Subcutaneous adipose tissue (tissue), 4 donors: ENCODE data around the gene H6PD. TPM values are rescaled to one million over a fixed set of nuclear protein-coding genes. Genes with fewer than 3 reads are reported as not detected.

ENCODE experiments used
- total RNA-seq, 4 donors: library from RNA; depleted of rRNA; stranded (reverse); fragments of >200 nt; gene quantifications; one replicate each; pipeline ENCODE4 v1.1.0, GENCODE V29; 2016
- TF ChIP-seq, protein P1 (sequence below): fragments of 450-650 bp; IDR thresholded peaks from one replicate; pipeline ENCODE4 v1.5.1; 2016; ENCODE audit warnings: low read depth, mild to moderate bottlenecking, control low read depth, antibody characterized with exemption, moderate library complexity

Gene H6PD
- total RNA-seq, 4 donors from 2014 or later = 46.7 to 105 (median 59.9) TPM

DNA sequence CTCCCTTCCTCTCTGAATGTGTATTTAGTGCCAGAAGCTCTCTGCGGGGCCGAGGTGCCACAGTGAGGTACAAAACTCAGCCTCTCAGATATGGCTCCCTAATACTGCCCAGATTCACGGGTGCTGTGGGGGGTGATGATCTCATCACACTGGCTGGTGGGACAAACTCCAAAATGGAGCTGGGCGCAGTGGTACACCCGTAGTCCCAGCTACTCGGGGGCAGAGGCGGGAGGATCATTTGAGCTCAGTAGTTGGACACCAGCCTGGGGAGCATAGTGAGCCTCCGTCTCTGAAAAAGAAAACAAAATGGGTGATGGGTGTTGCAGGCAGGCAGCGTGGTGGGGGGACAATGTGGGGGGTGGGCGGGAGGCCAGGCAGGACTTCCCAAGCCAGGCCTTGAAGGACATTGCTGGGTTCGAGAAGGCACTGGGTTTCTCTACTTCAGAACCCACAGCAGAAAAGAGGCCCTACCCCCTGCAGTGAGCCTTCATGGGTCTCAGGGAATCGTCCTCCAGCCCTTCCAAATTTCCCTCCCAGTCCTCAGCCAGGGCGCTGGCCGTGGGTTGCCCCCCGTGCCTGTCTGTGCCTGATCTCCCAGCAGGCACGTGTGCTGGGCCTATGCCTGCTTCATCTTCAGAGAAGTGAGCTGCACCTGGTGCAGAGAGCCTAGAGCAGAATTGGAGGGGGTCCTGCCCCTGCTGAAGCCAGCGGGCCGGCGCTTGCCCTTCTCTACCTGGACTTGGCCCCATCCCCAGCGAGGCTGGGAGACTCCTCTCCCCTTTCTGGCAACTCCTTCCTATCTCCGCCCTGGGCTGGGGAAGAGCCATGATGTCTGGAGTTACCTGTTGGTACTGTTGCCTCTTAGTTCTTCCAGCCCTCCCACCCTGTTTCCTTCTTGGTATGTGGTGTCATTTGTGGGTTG lies 14.0 kb downstream of the H6PD start:
- TF ChIP-seq, protein P1, sequence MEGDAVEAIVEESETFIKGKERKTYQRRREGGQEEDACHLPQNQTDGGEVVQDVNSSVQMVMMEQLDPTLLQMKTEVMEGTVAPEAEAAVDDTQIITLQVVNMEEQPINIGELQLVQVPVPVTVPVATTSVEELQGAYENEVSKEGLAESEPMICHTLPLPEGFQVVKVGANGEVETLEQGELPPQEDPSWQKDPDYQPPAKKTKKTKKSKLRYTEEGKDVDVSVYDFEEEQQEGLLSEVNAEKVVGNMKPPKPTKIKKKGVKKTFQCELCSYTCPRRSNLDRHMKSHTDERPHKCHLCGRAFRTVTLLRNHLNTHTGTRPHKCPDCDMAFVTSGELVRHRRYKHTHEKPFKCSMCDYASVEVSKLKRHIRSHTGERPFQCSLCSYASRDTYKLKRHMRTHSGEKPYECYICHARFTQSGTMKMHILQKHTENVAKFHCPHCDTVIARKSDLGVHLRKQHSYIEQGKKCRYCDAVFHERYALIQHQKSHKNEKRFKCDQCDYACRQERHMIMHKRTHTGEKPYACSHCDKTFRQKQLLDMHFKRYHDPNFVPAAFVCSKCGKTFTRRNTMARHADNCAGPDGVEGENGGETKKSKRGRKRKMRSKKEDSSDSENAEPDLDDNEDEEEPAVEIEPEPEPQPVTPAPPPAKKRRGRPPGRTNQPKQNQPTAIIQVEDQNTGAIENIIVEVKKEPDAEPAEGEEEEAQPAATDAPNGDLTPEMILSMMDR = no peak

DNA sequence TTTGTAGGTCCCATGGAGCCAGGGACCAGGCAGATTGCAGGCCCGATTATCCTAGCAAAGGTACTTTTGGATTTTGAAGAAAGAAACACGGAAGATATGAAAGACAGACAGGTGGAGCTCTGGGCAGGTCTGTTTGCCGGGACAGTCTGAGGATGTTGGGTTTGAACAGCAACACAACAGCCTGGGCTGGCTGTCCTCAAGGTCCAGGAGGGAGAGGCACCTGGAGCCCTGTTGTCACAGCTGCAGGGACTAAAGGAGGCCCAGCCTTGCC lies 14.6 kb downstream of the H6PD start:
- TF ChIP-seq, protein P1 = no peak

DNA sequence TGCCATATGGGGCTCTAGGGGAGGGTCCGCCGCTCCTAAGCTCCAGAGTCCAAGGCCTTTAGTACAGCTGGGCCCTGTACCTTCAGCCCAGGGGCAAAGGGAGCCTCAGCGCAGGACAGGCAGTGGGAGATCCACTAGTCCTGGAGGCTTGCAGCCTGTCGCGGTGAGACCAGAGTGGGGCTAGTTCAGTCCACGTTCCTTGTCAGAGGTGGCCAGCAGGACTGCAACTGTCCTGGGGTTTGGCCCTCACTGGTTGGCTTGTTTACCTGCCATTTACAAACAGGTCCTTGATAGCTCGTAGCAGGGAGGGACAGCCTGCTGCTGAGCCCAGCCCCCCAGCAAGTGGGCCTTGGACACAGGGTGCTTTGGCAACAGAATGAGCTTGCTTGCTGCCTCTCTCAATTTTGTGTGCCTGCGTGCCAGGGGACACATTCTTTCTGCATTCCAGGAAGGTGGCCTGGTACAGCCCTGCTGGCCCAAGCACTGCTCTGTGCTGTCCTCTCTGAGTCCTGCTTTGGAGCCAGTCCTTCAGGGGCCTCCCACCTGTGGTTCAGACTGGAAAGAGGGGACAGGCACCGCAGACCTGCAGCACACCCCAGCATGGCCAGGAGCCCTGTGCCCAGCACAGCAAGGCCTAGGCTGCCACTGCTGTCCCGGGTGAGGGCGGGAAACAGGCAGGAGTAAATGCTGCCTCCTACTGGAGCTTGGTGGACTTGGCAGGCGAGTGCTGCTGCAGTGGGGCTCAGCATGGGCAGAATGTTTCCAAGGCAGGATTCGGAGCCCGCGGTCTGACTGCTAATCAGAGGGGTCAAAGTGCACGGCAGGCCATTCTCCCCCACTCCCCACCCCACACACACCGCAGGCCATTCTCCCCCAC lies 15.2 kb downstream of the H6PD start:
- TF ChIP-seq, protein P1 = no peak

DNA sequence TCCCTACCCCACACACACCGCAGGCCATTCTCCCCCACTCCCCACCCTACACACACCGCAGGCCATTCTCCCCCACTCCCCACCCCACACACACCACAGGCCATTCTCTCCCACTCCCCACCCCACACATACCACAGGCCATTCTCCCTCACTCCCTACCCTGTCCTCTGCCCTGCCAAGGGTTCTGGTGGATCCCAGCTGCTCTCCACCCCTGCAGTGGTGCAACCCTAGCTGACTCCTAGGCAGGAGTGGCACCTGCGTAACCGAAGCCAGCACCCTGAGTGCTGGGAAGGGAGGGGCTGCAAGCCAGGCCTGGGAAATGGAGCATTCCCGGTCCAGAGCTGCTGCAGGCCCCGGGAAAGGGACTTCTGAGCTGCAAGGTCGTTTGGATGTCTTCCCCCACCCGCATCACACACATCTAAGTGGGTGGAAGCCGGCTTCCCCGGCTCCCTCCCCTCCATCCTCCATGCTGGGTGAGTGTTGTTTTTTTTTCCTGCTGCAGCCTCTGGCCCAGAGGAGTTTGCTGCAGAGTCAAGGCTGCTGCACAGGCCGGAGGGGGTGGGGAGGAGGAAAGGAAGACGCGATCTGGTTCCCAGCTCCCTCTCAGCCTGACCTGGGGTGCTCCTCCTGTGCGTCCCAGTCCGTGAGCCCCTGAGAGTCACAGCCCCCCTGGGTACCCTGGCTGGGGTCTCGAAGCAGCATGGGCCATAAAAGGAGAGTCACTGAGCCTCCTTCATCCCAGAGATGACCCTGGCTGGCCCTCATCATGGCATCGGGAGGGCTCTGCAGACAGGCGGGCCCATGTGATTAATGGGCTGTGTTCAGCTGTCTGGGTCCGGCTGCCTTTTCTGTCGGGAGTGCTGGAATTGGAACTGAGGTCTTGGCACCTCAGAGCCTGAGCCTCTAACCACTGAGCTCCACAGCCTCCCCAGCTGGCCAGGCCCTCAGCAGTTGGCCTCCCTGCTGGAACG lies 16.1 kb downstream of the H6PD start:
- TF ChIP-seq, protein P1 = no peak

DNA sequence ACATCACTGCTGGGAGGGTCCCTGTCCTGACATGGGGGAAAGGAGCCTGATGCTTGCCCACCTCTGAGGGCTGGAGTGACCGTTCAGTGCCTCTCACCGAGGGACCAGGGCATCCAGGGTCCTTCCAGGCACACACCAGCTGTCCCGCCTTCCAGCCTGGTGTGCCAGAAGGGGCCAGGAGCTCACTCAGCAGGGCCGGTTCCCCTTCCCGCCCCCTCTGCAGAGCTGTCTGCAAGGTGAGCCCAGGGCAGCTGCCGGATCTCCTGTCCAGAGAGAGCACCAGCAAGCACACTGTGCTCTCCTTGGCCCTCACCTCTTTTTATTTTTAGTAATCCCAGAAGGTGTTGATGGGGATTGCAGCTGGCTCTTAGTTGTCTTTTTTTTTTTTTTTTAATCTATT lies 16.9 kb downstream of the H6PD start:
- TF ChIP-seq, protein P1 = no peak

DNA sequence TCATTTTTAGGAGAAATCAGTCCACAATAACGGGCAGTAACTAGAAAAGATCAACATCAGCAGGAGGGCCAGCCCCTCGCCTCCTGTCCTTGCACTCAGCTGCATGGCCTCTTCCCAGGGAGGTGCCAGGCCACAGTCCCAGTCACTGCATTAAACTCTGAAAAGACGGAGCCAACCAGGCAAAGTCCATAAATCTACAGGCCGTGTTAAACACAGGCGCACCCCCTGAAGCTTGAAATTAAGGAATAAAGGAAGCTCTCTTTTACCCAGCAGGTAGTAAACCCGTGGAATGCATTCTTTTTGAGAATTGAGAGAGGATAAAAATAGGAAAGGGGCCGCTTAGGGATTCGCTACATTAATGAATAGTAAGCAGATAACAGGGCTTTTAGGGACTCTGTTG lies 18.4 kb downstream of the H6PD start:
- TF ChIP-seq, protein P1 = no peak
